ENCODE measurements around the gene SOCS3.

GRCh38 chr17:78341559-78342448 lies 18.1 kb downstream of the SOCS3 start:
- TF ChIP-seq POLR2AphosphoS5 (IDR thresholded peaks at IDR 0.05; ENCODE audit: low read depth, low read length) (no peak), REST (IDR thresholded peaks at IDR 0.05; ENCODE audit: insufficient read depth in 1 of 2, low read depth in 2 of 2, low read length in 2 of 2) (no peak), TAF1 (IDR thresholded peaks at IDR 0.05; ENCODE audit: borderline replicate concordance, insufficient read depth, low read length) (no peak), SIN3A (IDR thresholded peaks at IDR 0.05; ENCODE audit: borderline replicate concordance, insufficient read depth, low read length) (no peak)

Measured in PFSK-1 (cell line).